CD4-positive, alpha-beta T cell treated with Interleukin-6 at 100 ng/mL for 8 hours (primary cell): Measurements from ENCODE around the gene ST3GAL4.

Source experiments
- DNase-seq: peaks from one replicate; pipeline ENCODE4 v3.0.0-alpha.2; 2020; ENCODE audit warnings: mixed read lengths, low spot score

Gene ST3GAL4

GRCh38 chr11:126426820-126427749, 71.6 kb downstream of the ST3GAL4 start:
- no peak for DNase-seq

DNA sequence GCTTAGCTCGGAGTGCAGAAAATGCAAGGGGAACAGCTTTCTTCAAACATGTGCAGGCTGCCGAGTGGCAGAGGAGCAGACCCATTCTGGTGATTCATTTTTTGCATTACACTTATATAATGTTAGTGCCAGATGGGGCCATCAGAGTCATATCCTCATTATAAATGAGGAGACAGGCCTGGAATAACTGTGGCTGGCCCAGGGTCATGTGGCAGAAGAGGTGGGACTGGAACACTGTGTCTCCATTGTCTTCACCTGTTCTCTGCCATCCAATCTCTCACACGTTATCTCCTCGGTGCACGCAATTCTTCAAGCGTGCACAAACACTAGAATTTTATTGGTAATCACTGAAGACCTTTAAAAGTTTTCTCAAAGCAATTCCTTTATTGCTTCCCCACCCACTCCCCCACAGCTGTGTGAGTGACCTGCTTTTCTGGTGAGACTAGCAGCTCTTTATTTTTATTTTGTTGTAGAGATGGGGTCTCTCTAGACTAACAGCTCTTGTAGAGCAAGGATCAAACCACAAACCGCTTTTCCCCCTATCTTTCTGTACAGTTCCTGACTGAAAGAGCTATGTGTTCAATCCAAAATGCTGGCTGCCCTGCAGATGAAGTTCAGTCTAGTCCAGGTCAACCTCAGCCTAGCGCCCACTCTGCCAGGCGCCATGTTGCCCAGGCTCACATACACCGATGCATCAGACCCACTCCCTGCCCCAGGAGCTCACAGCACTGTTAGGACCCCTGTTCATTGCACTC, 75.3 kb downstream of the ST3GAL4 start:
- DNase-seq = no peak

DNA sequence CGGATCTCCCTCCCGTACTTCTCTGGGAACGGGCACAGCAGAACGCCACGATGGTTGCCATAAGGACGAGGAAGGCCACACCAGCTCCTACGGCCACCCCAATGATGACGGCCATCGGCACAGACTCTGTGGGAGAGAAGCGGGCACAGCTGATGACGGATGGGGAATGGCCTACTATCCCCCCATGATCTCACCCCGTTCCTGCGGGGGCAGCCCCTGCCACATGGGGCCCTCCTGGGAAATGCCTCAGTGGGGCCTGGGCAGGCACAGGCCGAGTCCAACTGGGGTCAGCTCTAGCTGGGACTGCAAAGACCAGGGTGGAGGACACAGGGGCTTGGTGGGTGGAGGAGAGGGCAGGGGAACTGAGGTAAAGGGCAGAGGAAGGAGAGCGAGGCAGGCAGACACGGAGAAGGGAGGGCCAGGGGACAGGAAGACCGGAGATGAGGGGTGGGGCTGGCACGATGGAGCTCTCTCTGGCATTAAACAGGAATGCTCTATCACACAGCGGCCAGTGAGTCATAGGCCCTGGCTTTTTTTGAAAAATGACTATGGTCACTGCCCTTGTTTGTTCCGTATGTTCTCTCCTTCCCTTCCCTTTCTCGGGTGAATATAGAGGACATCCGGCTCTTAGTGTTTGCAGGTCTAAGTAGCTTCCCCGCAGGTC, 76.0 kb downstream of the ST3GAL4 start:
- no peak for DNase-seq

- DNase-seq = no peak
These were observed 76.6 kb downstream of the ST3GAL4 start for GRCh38 chr11:126432065-126432461.

- DNase-seq = no peak
These were observed 77.0 kb downstream of the ST3GAL4 start for GRCh38 chr11:126432525-126432924.

DNA sequence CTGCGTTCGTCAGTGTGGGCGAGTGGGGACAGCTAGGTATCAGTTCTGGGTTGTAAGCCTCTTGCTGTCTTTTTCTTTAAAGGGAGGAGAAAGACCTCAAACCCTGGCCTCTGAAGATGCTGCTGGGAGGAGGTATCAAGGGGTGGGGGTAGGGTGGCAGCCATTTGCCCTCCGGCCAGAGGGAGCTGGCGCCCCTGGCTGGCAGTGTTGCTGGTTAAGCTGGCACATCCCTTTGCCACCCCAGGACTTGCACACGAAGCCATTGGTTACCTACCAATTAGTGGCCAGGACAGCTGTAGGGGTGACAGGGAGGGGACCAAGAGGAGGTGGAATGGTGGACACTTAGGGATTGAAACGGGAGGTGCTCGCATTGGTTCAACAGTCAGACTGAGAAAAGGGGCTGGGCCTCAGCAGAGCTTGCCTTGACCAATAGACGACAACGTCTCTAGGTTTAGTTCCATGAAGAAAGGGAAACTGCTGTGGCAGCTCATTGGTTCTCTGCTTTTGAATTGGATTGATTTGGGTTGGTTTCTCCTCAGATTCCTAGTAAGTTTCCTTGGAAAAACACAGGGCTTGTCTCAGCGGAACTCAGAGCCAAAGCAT, 77.9 kb downstream of the ST3GAL4 start:
- no peak for DNase-seq

DNA sequence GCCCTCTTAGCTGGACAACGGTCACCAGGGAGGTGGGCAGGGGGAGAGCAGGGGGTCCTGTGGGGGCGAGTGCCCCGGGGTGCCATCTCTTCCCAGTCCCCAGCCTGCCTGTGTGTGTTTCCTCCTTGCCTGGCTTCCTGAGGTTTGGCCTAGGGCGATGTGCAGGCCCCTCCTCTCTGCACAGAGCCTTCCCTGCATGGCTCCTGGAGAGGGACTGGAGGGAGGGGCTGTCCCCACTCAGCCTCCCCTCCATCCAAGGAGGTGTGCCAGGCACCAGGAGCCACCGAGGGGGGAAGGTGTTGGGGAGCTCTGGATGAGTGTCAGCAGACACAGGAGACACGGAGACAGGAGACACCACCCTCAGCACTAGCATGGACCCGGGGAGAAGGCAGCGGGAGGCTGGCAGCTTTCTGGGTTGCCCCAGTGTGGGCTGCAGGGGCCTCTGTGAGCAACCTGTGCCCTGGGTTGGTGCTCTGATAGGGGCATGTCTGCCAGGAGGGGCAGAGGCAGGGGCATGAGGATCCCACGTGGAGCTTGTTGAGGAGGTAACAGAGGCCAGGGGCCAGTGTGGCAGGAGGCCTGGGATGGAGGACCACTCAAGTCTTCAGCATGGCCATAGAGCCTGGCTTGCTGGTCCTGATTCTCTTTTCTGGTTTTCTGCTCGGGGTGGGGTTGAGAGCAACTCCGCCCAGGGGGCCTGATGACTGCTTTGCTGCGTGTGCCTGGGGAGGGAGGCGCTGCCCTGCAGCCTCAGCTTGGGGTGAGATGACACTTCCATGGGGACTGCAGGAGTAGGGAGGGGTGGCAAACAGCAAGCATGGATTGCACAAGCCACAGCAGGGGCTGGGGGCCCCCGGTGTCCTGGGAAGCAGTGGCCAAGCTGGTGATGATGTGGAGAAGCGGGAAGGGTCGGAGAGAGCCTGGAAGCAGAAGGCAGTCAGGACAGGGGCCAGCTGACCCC, 78.8 kb downstream of the ST3GAL4 start:
- no peak for DNase-seq

DNA sequence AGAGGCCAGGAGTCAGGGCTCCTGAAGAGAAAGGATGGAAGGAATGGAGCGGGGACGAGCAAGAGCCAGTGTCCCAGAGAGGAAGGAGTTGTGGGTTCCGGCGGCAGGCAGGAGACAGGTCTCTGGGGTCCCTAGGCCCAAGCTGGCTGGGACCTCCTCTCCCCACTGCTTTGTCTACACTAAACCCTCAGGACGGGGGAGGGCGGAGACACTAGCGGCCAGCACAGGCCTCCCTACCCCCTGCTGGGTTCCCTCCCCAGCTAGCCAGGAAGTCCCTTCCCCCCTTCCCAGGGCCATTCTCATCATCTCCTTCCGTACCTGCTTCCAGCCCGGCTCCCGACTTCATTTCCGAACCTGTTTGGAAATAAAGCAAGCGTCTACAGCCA, 79.5 kb downstream of the ST3GAL4 start:
- DNase-seq = no peak

DNA sequence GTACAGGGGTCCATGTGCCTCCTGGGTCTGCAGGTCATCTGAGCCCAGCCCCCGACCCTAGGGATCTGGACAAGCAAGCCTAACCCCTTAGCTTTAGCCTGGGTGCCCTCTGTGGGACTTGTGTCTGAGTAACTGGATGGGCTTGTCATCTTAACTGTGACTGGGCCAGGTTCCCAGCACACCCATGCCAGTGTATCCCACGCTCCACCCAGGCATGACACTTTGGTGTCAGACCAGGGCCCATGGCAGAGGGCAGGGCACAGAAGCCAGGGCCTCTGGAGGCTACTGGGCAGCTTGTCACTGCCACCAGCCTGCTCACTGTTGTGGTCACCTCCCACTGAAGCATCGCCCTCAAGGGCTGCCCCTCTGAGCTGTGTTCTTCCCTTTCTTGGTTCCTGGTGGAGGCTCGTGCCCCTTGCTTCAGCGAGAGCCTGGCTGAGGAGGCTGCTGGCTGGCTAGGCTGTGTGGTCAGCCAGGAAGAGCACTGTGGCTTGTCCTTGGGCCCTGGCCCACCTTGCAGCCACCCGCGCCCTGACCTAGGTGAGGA, 80.8 kb downstream of the ST3GAL4 start:
- no peak for DNase-seq

DNA sequence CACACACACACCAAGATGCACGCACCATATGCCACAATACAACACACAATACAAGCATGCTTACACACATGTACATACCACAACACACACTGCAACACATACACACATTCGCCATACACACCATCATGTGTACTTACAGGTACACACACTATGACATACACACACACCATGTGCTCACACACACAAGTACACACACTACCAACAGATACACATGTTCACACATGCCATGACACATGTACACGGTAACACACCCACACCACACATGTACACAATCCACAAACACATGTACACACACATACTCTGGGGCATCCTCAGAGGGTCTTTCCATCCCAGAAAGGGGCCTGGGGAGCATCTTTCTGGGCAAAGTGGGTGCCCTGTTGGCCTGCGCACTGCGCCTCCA, 82.2 kb downstream of the ST3GAL4 start:
- no peak for DNase-seq

- no peak for DNase-seq
These were observed 82.8 kb downstream of the ST3GAL4 start for GRCh38 chr11:126438272-126438671.

GRCh38 chr11:126438691-126439090, 83.2 kb downstream of the ST3GAL4 start:
- no peak for DNase-seq

DNA sequence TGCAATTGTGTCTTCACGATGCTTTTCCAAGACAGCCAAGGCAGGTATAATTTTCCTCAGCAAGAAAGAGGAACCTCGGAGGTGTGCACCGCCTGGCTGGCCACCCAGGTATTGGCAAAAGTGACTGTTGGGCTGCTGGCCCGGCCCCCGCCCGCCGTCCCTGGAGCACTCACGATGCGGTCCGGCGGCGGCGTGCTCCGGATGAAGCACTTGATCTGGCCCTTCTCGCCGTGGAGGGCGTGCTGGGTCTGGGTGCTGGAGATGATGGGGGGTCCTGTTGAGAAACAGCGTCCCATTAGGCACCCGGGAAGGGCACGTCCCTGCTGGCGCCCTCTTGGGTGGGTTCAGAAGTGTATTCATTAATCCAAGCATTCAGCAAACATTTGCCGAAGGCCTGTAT, 84.8 kb downstream of the ST3GAL4 start:
- no peak for DNase-seq

- DNase-seq = peak; percentile 58
These were observed 85.5 kb downstream of the ST3GAL4 start for GRCh38 chr11:126440792-126441514.

- no peak for DNase-seq
These were observed 87.6 kb downstream of the ST3GAL4 start for GRCh38 chr11:126443120-126443519.

DNA sequence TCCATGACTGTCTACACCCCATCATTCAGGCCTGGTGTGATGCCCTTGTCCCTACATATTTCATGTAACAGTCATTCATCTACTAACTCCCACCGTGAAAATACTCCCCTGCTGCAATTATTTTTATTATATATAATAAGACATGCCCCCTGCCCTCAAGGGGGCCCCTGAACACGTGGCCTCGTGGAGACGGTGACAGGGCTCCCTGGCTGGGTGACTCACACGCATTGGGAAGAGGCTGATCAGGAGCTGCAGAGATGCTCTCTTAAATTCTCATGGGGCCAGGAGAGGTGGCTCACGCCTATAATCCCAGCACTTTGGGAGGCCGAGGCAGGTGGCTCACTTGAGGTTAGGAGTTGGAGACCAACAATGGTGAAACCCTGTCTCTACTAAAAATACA, 88.6 kb downstream of the ST3GAL4 start:
- DNase-seq = no peak

GRCh38 chr11:126446581-126446980, 91.1 kb downstream of the ST3GAL4 start:
- DNase-seq = no peak

- DNase-seq = no peak
These were observed 94.7 kb downstream of the ST3GAL4 start for GRCh38 chr11:126450198-126450597.

GRCh38 chr11:126450806-126451205, 95.3 kb downstream of the ST3GAL4 start:
- no peak for DNase-seq

- no peak for DNase-seq
These were observed 95.8 kb downstream of the ST3GAL4 start for GRCh38 chr11:126451211-126451802.
